GM10248 (cell line): ENCODE data around the gene POU6F2.

Experiments used
- CTCF ChIA-PET: fragments of 300-600 bp; sonication (Branson Sonifier 250); formaldehyde crosslinking; extraction: SDS; loops from one replicate; lab custom pipeline; 2021; ENCODE audit warnings: antibody characterized with exemption; lab: Yijun Ruan, JAX
- POLR2A ChIA-PET: fragments of 350-650 bp; sonication (Branson Sonifier 250); formaldehyde crosslinking; extraction: SDS; loops from one replicate; lab custom pipeline; 2020; ENCODE audit warnings: antibody characterized with exemption; lab: Yijun Ruan, JAX
- DNase-seq: peaks from one replicate; pipeline ENCODE4 v3.0.0; 2012; ENCODE audit errors: extremely low spot score
- CTCF ChIP-seq: IDR thresholded peaks from 2 replicates; pipeline ENCODE4 v1.5.1; 2012; ENCODE audit warnings: mild to moderate bottlenecking, low read depth; ENCODE audit errors: extremely low read depth, missing control alignments, control extremely low read depth

POU6F2 gene

GRCh38 chr7:39249635-39250152 lies 272.0 kb downstream of the POU6F2 start:
- TF ChIP-seq CTCF = no peak
- CTCF ChIA-PET = interaction anchor here (1.0 to 2.7 kb wide), 2 partner anchors 8 kb away, joined by 3 to 11 read pairs; no protein-coding TSS in a partner anchor
- POLR2A ChIA-PET = no interaction called here
- DNase-seq = no peak

- DNase-seq = no peak
- TF ChIP-seq CTCF = no peak
- CTCF ChIA-PET = no interaction called here
- POLR2A ChIA-PET = no interaction called here
Observed at GRCh38 chr7:39252916-39253315, 275.2 kb downstream of the POU6F2 start.

- ChIA-PET CTCF (no interaction called here), POLR2A (no interaction called here)
- DNase-seq = no peak
- TF ChIP-seq CTCF = no peak
Observed at GRCh38 chr7:39259391-39260003, 281.8 kb downstream of the POU6F2 start.

GRCh38 chr7:39260279-39260844 lies 282.7 kb downstream of the POU6F2 start:
- TF ChIP-seq CTCF = no peak
- no peak for DNase-seq
- CTCF ChIA-PET = no interaction called here
- POLR2A ChIA-PET = no interaction called here

- ChIA-PET POLR2A (no interaction called here), CTCF (no interaction called here)
- DNase-seq = no peak
- TF ChIP-seq CTCF = no peak
Observed at GRCh38 chr7:39261771-39262170, 284.1 kb downstream of the POU6F2 start.

GRCh38 chr7:39265641-39266591 lies 288.2 kb downstream of the POU6F2 start:
- ChIA-PET CTCF (no interaction called here), POLR2A (no interaction called here)
- TF ChIP-seq CTCF = no peak
- DNase-seq = no peak
